ENCODE measurements around the gene EFHD1. TPM values are rescaled to one million over a fixed set of nuclear protein-coding genes. Genes with fewer than 3 reads are reported as not detected.

Gene EFHD1, protein sequence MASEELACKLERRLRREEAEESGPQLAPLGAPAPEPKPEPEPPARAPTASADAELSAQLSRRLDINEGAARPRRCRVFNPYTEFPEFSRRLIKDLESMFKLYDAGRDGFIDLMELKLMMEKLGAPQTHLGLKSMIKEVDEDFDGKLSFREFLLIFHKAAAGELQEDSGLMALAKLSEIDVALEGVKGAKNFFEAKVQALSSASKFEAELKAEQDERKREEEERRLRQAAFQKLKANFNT
- total RNA-seq: 24.3 TPM
- long read RNA-seq, transcript EFHD1-201 (4 exons, 2,259 nt): major isoform, 84 of 85 reads
- long read RNA-seq, partial matches to known transcripts: 0 of 85 reads
- long read RNA-seq, other reads (novel, unspliced or antisense): 0 of 85 reads

GRCh38 chr2:232633413-232634205, at the start of gene EFHD1:
Gene EFHD1, plus strand, starts transcription at chr2:232633604. Its CDS starts 101 bp downstream, at chr2:232633705.
- intact Hi-C loops (cut with DNase I): no loop called here
- peak; percentile 91 for DNase-seq
- ATAC-seq (ENCODE audit: poor library complexity): peak; percentile 89

DNA sequence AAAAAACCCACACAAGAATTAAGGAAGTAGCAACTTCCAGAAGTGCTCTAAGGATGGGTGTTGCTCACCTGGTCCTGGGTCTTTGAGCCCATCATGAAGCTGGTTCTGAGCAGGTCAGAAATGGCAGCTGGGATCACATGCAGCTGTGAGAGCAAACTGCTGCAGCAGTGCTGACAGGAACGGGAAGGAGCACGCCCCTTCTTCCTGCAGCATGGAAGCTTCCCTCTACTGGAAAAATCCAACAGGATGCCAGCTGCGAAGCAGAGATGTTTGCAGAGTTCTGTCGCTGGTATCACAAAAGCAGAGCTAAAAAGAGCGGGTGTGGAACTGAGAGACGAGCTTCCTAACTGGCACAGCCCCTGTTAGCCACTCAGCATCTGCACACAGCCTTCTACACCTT, 49.2 kb upstream of the EFHD1 start:
- intact Hi-C loops (cut with DNase I): no loop called here
- DNase-seq (no peak), ATAC-seq (ENCODE audit: poor library complexity) (no peak)

- intact Hi-C loops (cut with DNase I): no loop called here
- ATAC-seq (ENCODE audit: poor library complexity) (no peak), DNase-seq (no peak)
These were observed 46.4 kb upstream of the EFHD1 start for GRCh38 chr2:232586943-232587505.

GRCh38 chr2:232587512-232587911, 45.9 kb upstream of the EFHD1 start:
- DNase-seq: no peak
- ATAC-seq (ENCODE audit: poor library complexity): no peak

DNA sequence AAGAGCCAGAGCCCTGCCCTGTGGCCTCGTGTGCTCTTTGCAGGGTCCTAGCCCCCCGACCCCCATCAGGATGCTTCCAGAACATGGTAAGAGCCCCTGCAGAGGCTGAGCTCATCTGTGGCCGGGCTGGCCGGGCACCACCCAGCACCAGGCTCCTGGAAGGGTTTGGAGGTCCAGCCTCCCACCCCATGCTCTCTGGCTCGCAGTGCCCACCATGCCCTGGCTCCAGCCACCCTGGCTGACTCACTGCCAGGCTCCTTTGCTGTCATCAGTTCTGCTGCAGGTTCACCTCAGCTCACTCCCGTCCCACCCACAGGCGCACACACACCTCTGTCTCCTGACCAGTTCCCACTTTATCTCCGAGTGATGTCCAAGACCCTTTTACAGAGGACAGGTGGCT, 45.4 kb upstream of the EFHD1 start:
- peak; percentile 14 for ATAC-seq (ENCODE audit: poor library complexity)
- intact Hi-C loops (cut with DNase I): no loop called here

More at GRCh38 chr2:232587512-232587911, 45.9 kb upstream of the EFHD1 start:
- intact Hi-C loops (cut with DNase I): no loop called here

GRCh38 chr2:232588680-232589585, 44.5 kb upstream of the EFHD1 start:
- ATAC-seq (ENCODE audit: poor library complexity) (peak; percentile 71), DNase-seq (peak; percentile 56)
- intact Hi-C loops (cut with DNase I): no loop called here

More for the DNA sequence above, 45.4 kb upstream of the EFHD1 start:
- DNase-seq: no peak

GRCh38 chr2:232592772-232593395, 40.5 kb upstream of the EFHD1 start:
- DNase-seq (no peak), ATAC-seq (ENCODE audit: poor library complexity) (peak; percentile 43)
- intact Hi-C loops (cut with DNase I): no loop called here

DNA sequence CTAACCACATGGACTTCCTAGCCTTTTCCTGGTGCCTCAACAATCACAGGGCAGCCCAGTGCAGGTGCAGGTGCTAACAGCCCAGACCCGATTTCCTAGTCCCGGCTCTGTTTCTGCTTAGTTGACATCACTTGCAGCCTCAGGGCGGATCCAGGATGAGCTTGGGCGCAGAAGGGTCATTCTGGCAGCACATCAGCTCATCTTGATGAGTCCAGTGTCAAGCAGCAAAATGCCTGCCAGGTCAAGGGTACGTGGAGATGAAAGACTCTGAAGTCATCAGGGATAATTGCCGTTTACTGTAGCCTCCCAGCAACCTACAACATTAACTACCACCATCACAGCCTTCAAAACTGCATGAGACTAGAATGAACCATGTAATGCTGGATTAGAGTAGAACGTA, 39.4 kb upstream of the EFHD1 start:
- no peak for ATAC-seq (ENCODE audit: poor library complexity)
- DNase-seq: no peak
- intact Hi-C loops (cut with DNase I): no loop called here

DNA sequence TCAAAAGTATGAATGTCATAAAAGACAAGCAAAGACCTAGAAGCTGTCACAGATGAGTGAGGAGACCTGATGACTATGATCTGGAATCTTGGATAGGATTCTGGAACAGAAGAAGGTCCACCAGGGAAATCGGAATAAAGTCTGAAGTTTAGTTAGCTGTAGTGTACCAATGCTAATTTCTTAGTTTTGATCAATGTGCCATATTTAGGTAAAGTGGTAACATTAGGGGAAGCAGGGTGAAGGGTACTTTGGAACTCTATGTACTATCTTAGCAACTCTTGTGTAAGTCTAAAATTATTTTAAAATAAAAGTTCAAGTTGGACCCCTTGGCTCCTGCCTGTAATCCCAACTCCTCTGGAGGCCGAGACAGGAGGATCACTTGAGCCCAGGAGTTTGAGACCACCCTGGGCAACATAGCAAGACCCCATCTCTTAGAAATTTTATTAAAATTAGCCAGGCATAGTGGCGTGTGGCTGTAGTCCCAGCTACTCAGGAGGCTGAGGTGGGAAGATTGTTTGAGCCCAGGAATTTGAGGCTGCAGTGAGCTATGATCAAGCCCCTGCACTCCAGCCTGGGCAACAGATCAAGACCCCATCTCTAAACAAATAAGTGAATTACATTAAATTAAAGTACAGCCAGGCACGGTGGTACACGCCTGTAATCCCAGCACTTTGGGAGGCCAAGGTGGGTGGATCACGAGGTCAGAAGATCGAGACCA, 35.9 kb upstream of the EFHD1 start:
- ATAC-seq (ENCODE audit: poor library complexity) (no peak), DNase-seq (no peak)
- intact Hi-C loops (cut with DNase I): no loop called here

DNA sequence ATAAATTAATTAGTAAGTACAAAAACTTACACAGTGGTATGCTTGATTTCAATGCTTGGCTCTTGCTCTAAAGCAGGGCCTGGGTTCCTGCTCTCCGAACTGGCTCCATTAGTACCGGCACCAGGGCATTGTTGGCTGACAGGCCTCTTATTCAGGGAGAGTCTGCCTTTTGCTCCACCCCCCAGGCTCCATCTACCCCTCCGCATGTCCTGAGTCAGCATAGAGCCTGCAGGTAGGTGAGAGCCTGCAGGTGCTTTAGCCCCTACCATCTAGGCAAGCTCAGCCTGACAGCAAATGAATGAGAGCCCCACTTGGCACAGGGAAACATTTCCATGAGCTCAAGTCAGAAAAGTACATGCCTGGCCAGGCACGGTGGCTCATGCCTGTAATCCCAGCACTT, 35.1 kb upstream of the EFHD1 start:
- ATAC-seq (ENCODE audit: poor library complexity) (no peak), DNase-seq (no peak)

DNA sequence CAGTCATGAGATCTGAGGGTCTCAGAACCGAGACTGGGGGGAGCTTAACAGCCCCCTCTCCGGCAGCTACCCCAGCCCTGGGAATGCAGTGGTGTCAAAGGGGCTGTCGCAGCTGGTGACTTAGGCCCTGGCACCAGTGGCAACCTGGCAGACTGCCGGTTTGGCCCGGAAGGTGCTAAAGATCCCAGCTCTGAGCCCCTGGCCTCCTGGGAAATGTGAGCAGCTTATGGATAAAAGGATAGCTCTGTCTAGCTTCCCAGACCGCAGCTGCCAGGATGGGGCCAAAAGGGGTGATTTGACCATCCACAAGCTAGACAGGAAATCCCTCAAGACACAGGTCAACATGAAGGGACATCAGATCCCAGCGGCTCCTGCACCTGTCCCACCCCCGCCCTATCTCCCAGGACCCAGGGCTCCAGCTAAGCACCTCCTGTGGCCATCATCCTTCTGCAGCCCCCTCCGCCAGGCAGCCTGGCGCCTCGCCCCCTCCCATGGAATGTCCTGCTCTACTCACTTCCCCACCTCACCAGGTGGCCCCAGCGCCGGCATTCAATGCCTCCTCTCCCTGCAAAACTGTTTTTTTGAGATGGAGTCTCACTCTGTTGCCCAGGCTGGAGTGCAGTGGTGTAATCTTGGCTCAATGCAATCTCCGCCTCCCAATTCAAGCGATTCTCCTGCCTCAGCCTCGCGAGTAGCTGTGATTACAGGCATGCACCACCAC, 33.2 kb upstream of the EFHD1 start:
- DNase-seq (no peak), ATAC-seq (ENCODE audit: poor library complexity) (no peak)
- intact Hi-C loops (cut with DNase I): no loop called here

More for the DNA sequence above, 35.1 kb upstream of the EFHD1 start:
- intact Hi-C loops (cut with DNase I): no loop called here

- DNase-seq (no peak), ATAC-seq (ENCODE audit: poor library complexity) (no peak)
- intact Hi-C loops (cut with DNase I): no loop called here
These were observed 30.1 kb upstream of the EFHD1 start for GRCh38 chr2:232603283-232603682.

GRCh38 chr2:232604535-232604934, 28.9 kb upstream of the EFHD1 start:
- ATAC-seq (ENCODE audit: poor library complexity): no peak
- DNase-seq: no peak
- intact Hi-C loops (cut with DNase I): no loop called here

DNA sequence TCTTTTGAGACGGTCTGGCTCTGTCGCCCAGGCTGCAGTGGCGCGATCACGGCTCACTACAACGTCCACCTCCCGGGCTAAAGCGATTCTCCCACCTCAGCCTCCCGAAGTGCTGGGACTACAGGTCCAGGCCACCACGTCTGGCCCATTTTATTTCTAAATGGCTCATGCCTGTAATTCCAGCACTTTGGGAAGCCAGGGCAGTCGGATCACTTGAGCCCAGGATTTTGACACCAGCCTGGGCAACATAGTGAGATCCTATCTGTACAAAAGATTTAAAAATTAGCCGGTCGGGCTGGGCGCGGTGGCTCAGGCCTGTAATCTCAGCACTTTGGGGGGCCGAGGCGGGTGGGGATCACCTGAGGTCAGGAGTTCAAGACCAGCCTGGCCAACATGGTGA, 26.4 kb upstream of the EFHD1 start:
- intact Hi-C loops (cut with DNase I): loop anchor here (2.0 to 5.0 kb wide), 2 partner anchors 62 to 645 kb away; partner anchors contain the start of gene ATG16L1
- ATAC-seq (ENCODE audit: poor library complexity) (no peak), DNase-seq (no peak)

GRCh38 chr2:232609607-232610006, 23.8 kb upstream of the EFHD1 start:
- DNase-seq: no peak
- ATAC-seq (ENCODE audit: poor library complexity): no peak
- intact Hi-C loops (cut with DNase I): loop anchor here (5.0 kb wide), 1 partner anchor 643 kb away; the partner anchor contains the start of gene ATG16L1

- intact Hi-C loops (cut with DNase I): no loop called here
- no peak for DNase-seq
- no peak for ATAC-seq (ENCODE audit: poor library complexity)
These were observed 23.3 kb upstream of the EFHD1 start for GRCh38 chr2:232610081-232610480.

DNA sequence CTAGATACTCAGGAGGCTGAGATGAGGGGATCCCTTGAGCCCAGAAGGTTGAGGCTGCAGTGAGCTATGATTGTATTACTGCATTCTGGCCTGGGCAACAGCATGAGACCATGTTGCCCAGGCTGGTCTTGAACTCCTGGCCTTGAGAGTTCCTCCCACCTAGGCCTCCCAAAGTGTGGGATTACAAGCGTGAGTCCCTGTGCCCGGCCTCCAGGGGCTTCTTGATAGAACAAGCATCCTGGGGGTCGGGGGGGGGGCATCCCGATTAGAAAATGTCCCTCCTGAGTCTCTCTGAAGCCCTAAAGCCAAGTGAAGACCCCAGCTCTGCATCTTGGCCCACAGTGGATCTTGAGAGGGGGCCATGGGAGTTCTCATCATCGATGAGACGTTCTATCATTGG, 22.3 kb upstream of the EFHD1 start:
- intact Hi-C loops (cut with DNase I): no loop called here
- ATAC-seq (ENCODE audit: poor library complexity) (no peak), DNase-seq (no peak)
